ENCODE results near the gene APBB2. TPM values are rescaled to one million over a fixed set of nuclear protein-coding genes. Genes with fewer than 3 reads are reported as not detected.

Gene APBB2
- total RNA-seq, 1 donor, result 92.3 TPM

DNA sequence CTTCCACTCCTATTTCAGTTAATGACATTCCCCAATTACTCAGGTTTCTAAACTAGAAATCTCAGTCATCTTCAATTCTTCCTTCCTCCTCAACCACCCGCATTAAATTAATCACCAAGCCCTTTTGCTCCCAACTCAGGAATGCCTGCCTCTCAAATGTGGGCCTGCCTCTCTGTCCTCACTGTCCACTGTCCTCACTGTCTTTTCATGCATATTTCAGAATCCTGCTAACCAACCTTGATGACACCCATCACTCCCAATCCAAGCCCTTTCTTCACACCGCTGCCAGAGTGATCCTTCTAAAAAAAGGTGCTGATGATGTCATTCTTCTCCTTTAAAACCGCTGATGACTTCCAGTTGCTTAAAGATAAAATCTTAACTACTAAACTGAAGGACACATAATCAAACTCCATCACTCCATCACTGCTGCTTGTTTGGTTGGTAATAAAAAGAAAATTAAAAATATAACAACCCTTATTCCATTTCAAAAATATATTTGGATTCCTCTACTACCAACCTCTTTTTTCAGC lies 5.1 kb upstream of the APBB2 start:
- peaks cover 5% of the 10 kb centered on the region for H3K27me3 ChIP-seq (ENCODE audit: insufficient read depth, low read length)

DNA sequence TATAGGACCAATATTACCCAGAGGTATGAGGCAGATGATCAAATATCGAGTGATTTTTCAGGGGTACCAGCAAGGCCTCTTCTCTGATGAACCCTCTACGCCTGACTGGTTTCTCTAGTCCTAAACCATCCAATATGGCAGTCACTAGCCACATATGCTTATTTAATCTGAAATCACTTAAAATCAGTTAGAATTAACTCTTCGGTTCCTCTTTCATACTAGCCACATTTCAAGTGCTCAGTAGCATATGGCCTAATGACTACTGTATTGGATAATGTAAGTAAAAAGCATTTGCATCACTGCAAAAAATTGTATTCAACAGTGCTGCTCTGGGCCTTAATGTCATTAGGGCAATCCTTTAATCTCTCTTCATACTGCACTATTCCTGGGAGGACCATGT lies 4.4 kb upstream of the APBB2 start:
- no peak overlapping the region for H3K4me2 ChIP-seq (ENCODE audit: insufficient read depth, low read length)
- no peak overlapping the region for H3K4me3 ChIP-seq (ENCODE audit: insufficient read depth, low read length)
- no peaks in the 10 kb centered on the region for H3K9me3 ChIP-seq (ENCODE audit: low read depth, low read length)
- H3K4me1 ChIP-seq (ENCODE audit: insufficient read depth, low read length), result peaks cover 16% of the 10 kb centered on the region
- H3K27me3 ChIP-seq (ENCODE audit: insufficient read depth, low read length), result peaks cover 5% of the 10 kb centered on the region
- no peak overlapping the region for H2AFZ ChIP-seq (ENCODE audit: low read length)
- no peaks in the 10 kb centered on the region for H3K36me3 ChIP-seq (ENCODE audit: insufficient read depth, low read length)
- H3K27ac ChIP-seq (ENCODE audit: low read depth, low read length), result no peak overlapping the region
- H3K79me2 ChIP-seq (ENCODE audit: insufficient read depth, low read length), result peaks cover 4% of the 10 kb centered on the region
- no peak for DNase-seq (ENCODE audit: insufficient read length, low spot score, missing footprints)
- TF ChIP-seq, protein P1, sequence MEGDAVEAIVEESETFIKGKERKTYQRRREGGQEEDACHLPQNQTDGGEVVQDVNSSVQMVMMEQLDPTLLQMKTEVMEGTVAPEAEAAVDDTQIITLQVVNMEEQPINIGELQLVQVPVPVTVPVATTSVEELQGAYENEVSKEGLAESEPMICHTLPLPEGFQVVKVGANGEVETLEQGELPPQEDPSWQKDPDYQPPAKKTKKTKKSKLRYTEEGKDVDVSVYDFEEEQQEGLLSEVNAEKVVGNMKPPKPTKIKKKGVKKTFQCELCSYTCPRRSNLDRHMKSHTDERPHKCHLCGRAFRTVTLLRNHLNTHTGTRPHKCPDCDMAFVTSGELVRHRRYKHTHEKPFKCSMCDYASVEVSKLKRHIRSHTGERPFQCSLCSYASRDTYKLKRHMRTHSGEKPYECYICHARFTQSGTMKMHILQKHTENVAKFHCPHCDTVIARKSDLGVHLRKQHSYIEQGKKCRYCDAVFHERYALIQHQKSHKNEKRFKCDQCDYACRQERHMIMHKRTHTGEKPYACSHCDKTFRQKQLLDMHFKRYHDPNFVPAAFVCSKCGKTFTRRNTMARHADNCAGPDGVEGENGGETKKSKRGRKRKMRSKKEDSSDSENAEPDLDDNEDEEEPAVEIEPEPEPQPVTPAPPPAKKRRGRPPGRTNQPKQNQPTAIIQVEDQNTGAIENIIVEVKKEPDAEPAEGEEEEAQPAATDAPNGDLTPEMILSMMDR (IDR thresholded peaks at IDR 0.05; ENCODE audit: extremely low read depth, low read depth, low read length), result no peak
- H4K20me1 ChIP-seq (ENCODE audit: insufficient read depth, low read length), result no peaks in the 10 kb centered on the region

More for the DNA sequence above, 5.1 kb upstream of the APBB2 start:
- Histone ChIP-seq H3K27ac (ENCODE audit: low read depth, low read length) (no peak overlapping the region), H4K20me1 (ENCODE audit: insufficient read depth, low read length) (no peaks in the 10 kb centered on the region), H3K4me2 (ENCODE audit: insufficient read depth, low read length) (no peak overlapping the region), H2AFZ (ENCODE audit: low read length) (no peak overlapping the region), H3K79me2 (ENCODE audit: insufficient read depth, low read length) (no peaks in the 10 kb centered on the region), H3K36me3 (ENCODE audit: insufficient read depth, low read length) (no peaks in the 10 kb centered on the region), H3K4me3 (ENCODE audit: insufficient read depth, low read length) (no peak overlapping the region), H3K9me3 (ENCODE audit: low read depth, low read length) (no peaks in the 10 kb centered on the region), H3K4me1 (ENCODE audit: insufficient read depth, low read length) (peaks cover 16% of the 10 kb centered on the region)
- TF ChIP-seq, protein P1 (IDR thresholded peaks at IDR 0.05; ENCODE audit: extremely low read depth, low read depth, low read length), result no peak
- no peak for DNase-seq (ENCODE audit: insufficient read length, low spot score, missing footprints)

DNA sequence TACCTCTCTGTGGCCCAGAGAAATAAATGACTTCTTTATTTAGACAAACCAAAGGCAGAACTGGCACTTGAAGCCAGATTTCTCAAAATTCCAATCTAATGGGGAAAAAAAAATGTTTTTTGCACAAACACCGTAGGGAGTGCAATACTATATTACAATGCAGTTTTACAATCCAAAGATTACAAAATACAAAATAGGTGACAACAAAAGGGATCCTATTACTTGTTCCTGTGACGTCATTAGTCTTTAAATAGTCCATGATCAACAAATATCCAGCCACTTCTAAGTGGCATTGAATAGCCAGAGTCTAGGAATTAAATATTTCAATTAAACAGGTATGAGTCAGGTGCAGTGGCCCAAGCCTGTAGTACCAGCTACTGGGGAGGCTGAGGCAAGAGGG lies 3.0 kb upstream of the APBB2 start:
- H3K27ac ChIP-seq (ENCODE audit: low read depth, low read length), result peak overlapping the region; percentile 81
- peak overlapping the region; percentile 98 for H3K4me2 ChIP-seq (ENCODE audit: insufficient read depth, low read length)

DNA sequence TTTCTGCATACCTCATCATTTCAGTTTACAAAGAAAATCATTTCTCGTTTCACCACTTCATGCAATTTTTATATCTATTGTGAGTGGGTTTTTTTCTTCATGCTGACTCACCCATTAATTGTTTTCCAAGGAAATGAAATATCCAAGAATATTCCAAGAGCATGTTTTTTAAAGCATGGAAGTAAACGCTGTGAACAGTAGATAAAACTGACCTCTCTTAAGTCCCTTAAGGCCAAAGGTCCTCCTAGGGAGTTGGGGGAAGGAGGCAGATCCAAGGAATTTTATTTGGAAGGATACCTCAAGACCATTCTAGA lies 2.6 kb upstream of the APBB2 start:
- Histone ChIP-seq H3K4me3 (ENCODE audit: insufficient read depth, low read length) (peak overlapping the region; percentile 88), H2AFZ (ENCODE audit: low read length) (peak overlapping the region; percentile 99), H3K36me3 (ENCODE audit: insufficient read depth, low read length) (no peaks in the 10 kb centered on the region), H3K27ac (ENCODE audit: low read depth, low read length) (peak overlapping the region; percentile 81), H3K4me2 (ENCODE audit: insufficient read depth, low read length) (peak overlapping the region; percentile 98), H4K20me1 (ENCODE audit: insufficient read depth, low read length) (peaks cover 7% of the 10 kb centered on the region), H3K4me1 (ENCODE audit: insufficient read depth, low read length) (peaks cover 16% of the 10 kb centered on the region), H3K27me3 (ENCODE audit: insufficient read depth, low read length) (no peaks in the 10 kb centered on the region), H3K9me3 (ENCODE audit: low read depth, low read length) (no peaks in the 10 kb centered on the region), H3K79me2 (ENCODE audit: insufficient read depth, low read length) (peaks cover 21% of the 10 kb centered on the region)
- TF ChIP-seq, protein P1 (IDR thresholded peaks at IDR 0.05; ENCODE audit: extremely low read depth, low read depth, low read length), result no peak
- DNase-seq (ENCODE audit: insufficient read length, low spot score, missing footprints), result no peak

More for the DNA sequence above, 3.0 kb upstream of the APBB2 start:
- H3K27me3 ChIP-seq (ENCODE audit: insufficient read depth, low read length), result peaks cover 3% of the 10 kb centered on the region
- TF ChIP-seq, protein P1 (IDR thresholded peaks at IDR 0.05; ENCODE audit: extremely low read depth, low read depth, low read length), result no peak
- DNase-seq (ENCODE audit: insufficient read length, low spot score, missing footprints), result no peak
- H2AFZ ChIP-seq (ENCODE audit: low read length), result peak overlapping the region; percentile 99
- H3K4me1 ChIP-seq (ENCODE audit: insufficient read depth, low read length), result peaks cover 16% of the 10 kb centered on the region
- no peaks in the 10 kb centered on the region for H3K36me3 ChIP-seq (ENCODE audit: insufficient read depth, low read length)
- peaks cover 3% of the 10 kb centered on the region for H4K20me1 ChIP-seq (ENCODE audit: insufficient read depth, low read length)
- H3K4me3 ChIP-seq (ENCODE audit: insufficient read depth, low read length), result peak overlapping the region; percentile 88
- peaks cover 17% of the 10 kb centered on the region for H3K79me2 ChIP-seq (ENCODE audit: insufficient read depth, low read length)
- H3K9me3 ChIP-seq (ENCODE audit: low read depth, low read length), result no peaks in the 10 kb centered on the region

Data from osteoblast (primary cell).